ENCODE results near the gene ZNF18.

The ZNF18 gene

DNA sequence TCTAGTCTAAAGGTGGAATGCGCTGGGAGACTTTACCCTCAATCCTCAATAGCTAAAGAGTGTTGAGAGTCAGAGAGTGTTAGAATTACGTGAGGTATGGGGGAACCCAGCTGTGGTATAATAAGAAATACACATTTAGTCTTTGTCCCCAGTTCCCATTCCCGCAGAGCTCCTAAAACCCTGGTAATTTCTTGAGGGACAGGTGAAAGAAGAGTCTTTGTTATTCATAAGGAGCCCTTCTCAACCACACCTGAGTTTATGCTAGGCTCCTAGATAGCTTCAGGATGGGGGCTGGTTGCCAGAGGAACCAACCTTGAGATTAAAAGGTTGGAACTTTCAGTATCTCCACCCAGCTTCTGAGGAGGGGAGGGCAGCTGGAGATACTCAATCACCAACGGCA lies 5.8 kb downstream of the ZNF18 start:
- in situ Hi-C loops (cut with MboI; ENCODE audit: low pct_unique_long_range_greater_than_20kb, low sequenced_read_pairs, unreplicated experiment), result no loop called here
- no peak for DNase-seq (ENCODE audit: low spot score)
- TF ChIP-seq, protein P1, sequence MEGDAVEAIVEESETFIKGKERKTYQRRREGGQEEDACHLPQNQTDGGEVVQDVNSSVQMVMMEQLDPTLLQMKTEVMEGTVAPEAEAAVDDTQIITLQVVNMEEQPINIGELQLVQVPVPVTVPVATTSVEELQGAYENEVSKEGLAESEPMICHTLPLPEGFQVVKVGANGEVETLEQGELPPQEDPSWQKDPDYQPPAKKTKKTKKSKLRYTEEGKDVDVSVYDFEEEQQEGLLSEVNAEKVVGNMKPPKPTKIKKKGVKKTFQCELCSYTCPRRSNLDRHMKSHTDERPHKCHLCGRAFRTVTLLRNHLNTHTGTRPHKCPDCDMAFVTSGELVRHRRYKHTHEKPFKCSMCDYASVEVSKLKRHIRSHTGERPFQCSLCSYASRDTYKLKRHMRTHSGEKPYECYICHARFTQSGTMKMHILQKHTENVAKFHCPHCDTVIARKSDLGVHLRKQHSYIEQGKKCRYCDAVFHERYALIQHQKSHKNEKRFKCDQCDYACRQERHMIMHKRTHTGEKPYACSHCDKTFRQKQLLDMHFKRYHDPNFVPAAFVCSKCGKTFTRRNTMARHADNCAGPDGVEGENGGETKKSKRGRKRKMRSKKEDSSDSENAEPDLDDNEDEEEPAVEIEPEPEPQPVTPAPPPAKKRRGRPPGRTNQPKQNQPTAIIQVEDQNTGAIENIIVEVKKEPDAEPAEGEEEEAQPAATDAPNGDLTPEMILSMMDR (IDR thresholded peaks at IDR 0.05; ENCODE audit: extremely low read depth, insufficient read depth, missing control alignments), result no peak

- in situ Hi-C loops (cut with MboI; ENCODE audit: low pct_unique_long_range_greater_than_20kb, low sequenced_read_pairs, unreplicated experiment), result no loop called here
- DNase-seq (ENCODE audit: low spot score), result no peak
Observed at GRCh38 chr17:11990363-11990983, 6.8 kb downstream of the ZNF18 start.

DNA sequence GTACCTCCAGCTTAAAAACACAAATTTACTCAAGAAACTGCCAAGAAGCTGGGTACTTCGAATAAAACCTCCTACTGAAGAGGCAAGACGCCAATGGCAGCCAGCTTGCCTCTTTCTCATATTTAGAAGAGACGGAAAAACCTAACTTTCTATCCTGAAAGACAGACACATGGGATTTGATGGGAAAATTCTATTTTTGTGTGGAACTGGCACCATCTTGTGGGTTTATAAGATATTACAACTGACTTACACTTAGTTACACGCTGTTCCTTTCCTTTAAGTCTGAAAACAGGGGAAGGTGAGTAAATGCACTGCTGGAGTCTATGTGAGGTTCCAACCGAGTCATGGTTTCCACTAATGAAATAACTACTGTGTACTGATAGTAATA lies 10.3 kb downstream of the ZNF18 start:
- TF ChIP-seq, protein P1 (IDR thresholded peaks at IDR 0.05; ENCODE audit: extremely low read depth, insufficient read depth, missing control alignments), result peak; percentile 31
- in situ Hi-C loops (cut with MboI; ENCODE audit: low pct_unique_long_range_greater_than_20kb, low sequenced_read_pairs, unreplicated experiment), result no loop called here
- DNase-seq (ENCODE audit: low spot score), result no peak

More at GRCh38 chr17:11990363-11990983, 6.8 kb downstream of the ZNF18 start:
- TF ChIP-seq, protein P1 (IDR thresholded peaks at IDR 0.05; ENCODE audit: extremely low read depth, insufficient read depth, missing control alignments), result no peak

- TF ChIP-seq, protein P1 (IDR thresholded peaks at IDR 0.05; ENCODE audit: extremely low read depth, insufficient read depth, missing control alignments), result no peak
- DNase-seq (ENCODE audit: low spot score), result no peak
- in situ Hi-C loops (cut with MboI; ENCODE audit: low pct_unique_long_range_greater_than_20kb, low sequenced_read_pairs, unreplicated experiment), result no loop called here
Observed at GRCh38 chr17:11986179-11986941, 10.9 kb downstream of the ZNF18 start.

DNA sequence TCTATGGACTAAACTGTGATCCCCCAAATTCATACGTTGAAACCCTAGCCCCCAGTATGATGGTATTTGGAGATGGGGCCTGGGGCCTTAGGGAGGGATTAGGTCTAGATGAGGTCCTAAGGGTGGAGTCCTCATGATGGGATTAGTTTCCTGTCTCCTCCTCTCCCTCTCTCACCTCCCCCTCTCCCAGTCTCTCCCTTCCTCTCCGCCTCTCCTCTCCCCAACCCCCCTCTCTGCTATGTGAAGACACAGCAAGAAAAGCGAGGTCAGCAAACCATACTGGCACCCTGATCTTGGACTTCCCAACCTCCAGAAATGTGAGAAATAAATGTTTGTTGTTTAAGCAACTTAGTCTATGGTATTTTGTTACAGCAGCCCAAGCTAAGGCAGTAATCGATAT lies 15.4 kb downstream of the ZNF18 start:
- in situ Hi-C loops (cut with MboI; ENCODE audit: low pct_unique_long_range_greater_than_20kb, low sequenced_read_pairs, unreplicated experiment), result no loop called here
- no peak for DNase-seq (ENCODE audit: low spot score)
- TF ChIP-seq, protein P1 (IDR thresholded peaks at IDR 0.05; ENCODE audit: extremely low read depth, insufficient read depth, missing control alignments), result no peak

DNA sequence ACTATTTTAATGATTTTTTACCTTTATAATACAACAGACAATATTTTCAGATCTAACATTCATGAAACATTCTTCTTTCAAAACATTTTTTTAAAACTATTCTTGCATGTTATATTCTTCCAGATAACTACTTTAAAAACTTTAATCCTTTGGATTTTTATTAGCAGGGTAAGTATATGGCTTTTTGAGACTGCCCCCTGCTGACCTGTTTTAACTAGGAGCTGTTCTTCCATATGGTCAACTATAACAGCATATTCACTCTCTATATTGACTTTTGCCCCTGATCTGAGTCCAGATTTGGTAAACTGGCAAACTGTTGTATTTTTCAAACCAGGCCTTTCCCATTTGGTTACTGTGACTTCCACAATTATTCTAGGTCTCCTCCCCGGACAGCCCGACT lies 16.5 kb downstream of the ZNF18 start:
- in situ Hi-C loops (cut with MboI; ENCODE audit: low pct_unique_long_range_greater_than_20kb, low sequenced_read_pairs, unreplicated experiment), result no loop called here
- no peak for DNase-seq (ENCODE audit: low spot score)
- TF ChIP-seq, protein P1 (IDR thresholded peaks at IDR 0.05; ENCODE audit: extremely low read depth, insufficient read depth, missing control alignments), result no peak

Data from GM13977 (cell line).